Lower leg skin (tissue), 4 donors: ENCODE measurements around the gene SYNE2. TPM values are rescaled to one million over a fixed set of nuclear protein-coding genes. Genes with fewer than 3 reads are reported as not detected.

Source experiments
- DNase-seq, 2 donors: peaks; one replicate each; pipeline ENCODE4 v3.0.0-alpha.2; 2019; ENCODE audit warnings: low spot score in 2 of 2
- H3K4me3 ChIP-seq: fragments of 200-600 bp; sonication (generic); 2 replicates; pipeline ENCODE4 v1.5.1; 2017; ENCODE audit warnings: mild to moderate bottlenecking, low read depth; ENCODE audit not compliant: poor library complexity, severe bottlenecking
- CTCF ChIP-seq, 3 donors: fragments of 450-650 bp; IDR thresholded peaks; one replicate each; pipeline ENCODE4 v1.5.1; 2016; ENCODE audit warnings: antibody characterized with exemption in 3 of 3, mild to moderate bottlenecking in 3 of 3, moderate library complexity in 2 of 3
- POLR2A ChIP-seq, 2 donors: fragments of 450-650 bp; IDR thresholded peaks; one replicate each; pipeline ENCODE4 v1.6.1; 2016 to 2017; ENCODE audit warnings: antibody characterized with exemption in 2 of 2, mild to moderate bottlenecking in 1 of 2, moderate library complexity in 1 of 2
- WGBS, 2 donors: methylation state at CpG; one replicate each; pipeline ENCODE4 v1.1.5; 2018; 5-methylcytosine and 5-hydroxymethylcytosine counted together
- intact Hi-C: fragments of 100-400 bp; cut with DNase I; formaldehyde crosslinking; loops from one replicate; pipeline ENCODE4 v1.15.0; 2023; ENCODE audit warnings: low total_unique reads
- total RNA-seq, 4 donors: library from RNA; depleted of rRNA; stranded (reverse); fragments of >200 nt; gene quantifications; one replicate each; pipeline ENCODE4 v1.1.0, GENCODE V29; 2016

Gene SYNE2
- total RNA-seq, 4 donors from 2014 or later: 200 to 479 (median 232) TPM

DNA sequence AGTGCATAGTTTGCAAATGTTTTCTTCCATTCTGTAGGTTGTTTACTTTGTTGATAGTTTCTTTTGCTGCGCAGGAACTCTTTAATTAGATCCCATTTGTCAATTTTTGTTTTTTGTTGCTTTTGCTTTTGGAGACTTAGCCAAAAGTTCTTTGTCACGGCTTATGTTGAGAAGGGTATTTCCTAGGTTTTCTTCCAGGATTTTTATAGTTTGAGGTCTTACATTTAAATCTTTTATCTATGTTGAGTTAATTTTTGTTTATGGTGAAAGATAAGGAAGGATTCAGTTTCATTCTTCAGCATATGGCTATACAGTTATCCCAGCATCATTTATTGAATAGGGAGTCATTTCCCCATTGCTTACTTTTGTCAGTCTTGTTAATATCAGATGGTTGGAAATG lies 51.9 kb downstream of the SYNE2 start:
- no peak overlapping the region for H3K4me3 ChIP-seq
- no peak for DNase-seq
- intact Hi-C loops: no loop called here
- 91 to 96% methylated on average over 2 of the region's 2 CpGs for WGBS, 2 donors
- no peak for TF ChIP-seq POLR2A (IDR thresholded peaks at IDR 0.05)
- TF ChIP-seq CTCF (IDR thresholded peaks at IDR 0.05): no peak

GRCh38 chr14:63905370-63905769 lies 52.6 kb downstream of the SYNE2 start:
- intact Hi-C loops: no loop called here
- WGBS, 2 donors: 81 to 84% methylated on average over 2 of the region's 2 CpGs
- no peak for DNase-seq
- no peak overlapping the region for H3K4me3 ChIP-seq
- TF ChIP-seq CTCF (IDR thresholded peaks at IDR 0.05): no peak
- TF ChIP-seq POLR2A (IDR thresholded peaks at IDR 0.05): no peak

GRCh38 chr14:63908667-63909264 lies 56.0 kb downstream of the SYNE2 start:
- 67 to 73% methylated on average over 4 of the region's 4 CpGs for WGBS, 2 donors
- H3K4me3 ChIP-seq: no peak overlapping the region
- intact Hi-C loops: no loop called here
- DNase-seq: no peak
- TF ChIP-seq CTCF (IDR thresholded peaks at IDR 0.05) (no peak), POLR2A (IDR thresholded peaks at IDR 0.05) (no peak)

DNA sequence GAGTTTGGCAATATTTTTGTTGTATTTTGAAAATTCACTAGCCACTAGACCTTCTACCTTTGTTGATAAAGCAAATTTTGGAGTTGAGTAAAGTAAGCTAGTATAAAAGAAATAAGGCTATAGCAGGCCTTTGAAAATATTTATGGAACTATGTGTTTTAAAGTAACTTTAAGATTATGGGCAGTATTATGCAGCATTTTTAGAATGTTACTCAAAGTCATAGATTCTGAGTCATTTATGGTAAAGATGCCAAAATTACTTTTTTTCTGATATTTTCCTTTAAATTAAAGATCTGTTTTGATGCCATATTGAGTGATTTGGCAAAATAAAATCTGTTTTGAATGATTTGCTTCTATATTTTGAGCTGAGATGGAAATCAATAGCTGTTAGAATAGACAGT lies 57.2 kb downstream of the SYNE2 start:
- H3K4me3 ChIP-seq: no peak overlapping the region
- intact Hi-C loops: no loop called here
- DNase-seq: no peak
- TF ChIP-seq POLR2A (IDR thresholded peaks at IDR 0.05) (no peak), CTCF (IDR thresholded peaks at IDR 0.05) (no peak)

- 75 to 82% methylated on average over 7 of the region's 7 CpGs for WGBS, 2 donors
- intact Hi-C loops: no loop called here
- DNase-seq: no peak
- TF ChIP-seq POLR2A (IDR thresholded peaks at IDR 0.05) (no peak), CTCF (IDR thresholded peaks at IDR 0.05) (no peak)
- H3K4me3 ChIP-seq: no peak overlapping the region
Measured at GRCh38 chr14:63910583-63911363, 58.0 kb downstream of the SYNE2 start.
